WERI-Rb-1 (cell line): ENCODE measurements around the gene CDK5.

Experiments used
- DNase-seq: peaks from one replicate; pipeline ENCODE4 v3.0.0-alpha.2; 2020
- H3K27ac ChIP-seq: fragments of 250-450 bp; sonication (Bioruptor Pico); 2 replicates; pipeline ENCODE4 v1.5.1; 2020; ENCODE audit warnings: mild to moderate bottlenecking, moderate library complexity
- H3K27me3 ChIP-seq: fragments of 250-450 bp; sonication (Bioruptor Pico); 2 replicates; pipeline ENCODE4 v1.5.1; 2021; ENCODE audit warnings: mild to moderate bottlenecking, low read depth, moderate library complexity; ENCODE audit not compliant: insufficient read depth, severe bottlenecking
- H3K36me3 ChIP-seq: fragments of 250-450 bp; sonication (Bioruptor Pico); 2 replicates; pipeline ENCODE4 v1.5.1; 2020; ENCODE audit warnings: mild to moderate bottlenecking, moderate library complexity
- H3K4me3 ChIP-seq: 2 replicates; pipeline ENCODE4 v1.5.1; 2011; ENCODE audit warnings: low read depth, mild to moderate bottlenecking, control low read depth, low read length
- H3K9me3 ChIP-seq: fragments of 250-450 bp; sonication (Bioruptor Pico); 2 replicates; pipeline ENCODE4 v1.5.1; 2021; ENCODE audit warnings: mild to moderate bottlenecking, moderate library complexity; ENCODE audit not compliant: severe bottlenecking
- CTCF ChIP-seq: IDR thresholded peaks from 2 replicates; pipeline ENCODE4 v1.5.1; 2011; ENCODE audit warnings: low read depth, mild to moderate bottlenecking, control low read depth, inconsistent platforms, low read length

Gene CDK5

GRCh38 chr7:151025924-151026671 is 31.6 kb downstream of the CDK5 start:
- no peak for TF ChIP-seq CTCF
- no peaks in the 10 kb centered on the region for H3K36me3 ChIP-seq
- no peaks in the 10 kb centered on the region for H3K9me3 ChIP-seq
- H3K4me3 ChIP-seq, result no peak overlapping the region
- DNase-seq, result no peak
- H3K27me3 ChIP-seq, result no peaks in the 10 kb centered on the region
- H3K27ac ChIP-seq, result peak overlapping the region; percentile 73

- DNase-seq, result no peak
These were observed 33.2 kb downstream of the CDK5 start, which contains the start of gene ATG9B for GRCh38 chr7:151024435-151025056. Gene ATG9B, minus strand, starts transcription at chr7:151024494. Its CDS starts 71 bp downstream, at chr7:151024423.

GRCh38 chr7:151023232-151023631 is 34.5 kb downstream of the CDK5 start:
- DNase-seq, result no peak
- Histone ChIP-seq H3K4me3 (no peak overlapping the region), H3K9me3 (no peaks in the 10 kb centered on the region), H3K27me3 (no peaks in the 10 kb centered on the region), H3K27ac (no peak overlapping the region), H3K36me3 (no peaks in the 10 kb centered on the region)
- no peak for TF ChIP-seq CTCF

More at GRCh38 chr7:151024435-151025056, 33.2 kb downstream of the CDK5 start, which contains the start of gene ATG9B:
- Histone ChIP-seq H3K27me3 (no peaks in the 10 kb centered on the region), H3K9me3 (no peaks in the 10 kb centered on the region), H3K36me3 (no peaks in the 10 kb centered on the region), H3K27ac (no peak within 1 kb of the TSS), H3K4me3 (no peak within 1 kb of the TSS)
- TF ChIP-seq CTCF, result no peak

GRCh38 chr7:151020231-151020630 is 37.5 kb downstream of the CDK5 start:
- no peaks in the 10 kb centered on the region for H3K27me3 ChIP-seq
- no peak overlapping the region for H3K4me3 ChIP-seq

GRCh38 chr7:151019130-151019447 is 38.6 kb downstream of the CDK5 start:
- Histone ChIP-seq H3K4me3 (no peak overlapping the region), H3K36me3 (no peaks in the 10 kb centered on the region), H3K27me3 (no peaks in the 10 kb centered on the region), H3K9me3 (no peaks in the 10 kb centered on the region), H3K27ac (no peak overlapping the region)
- no peak for TF ChIP-seq CTCF
- DNase-seq, result no peak

More at GRCh38 chr7:151020231-151020630, 37.5 kb downstream of the CDK5 start:
- no peak for DNase-seq
- H3K36me3 ChIP-seq, result no peaks in the 10 kb centered on the region
- no peak overlapping the region for H3K27ac ChIP-seq
- no peaks in the 10 kb centered on the region for H3K9me3 ChIP-seq
- no peak for TF ChIP-seq CTCF
